OCI-LY1 (cell line): ENCODE data around the gene RSPH6A.

Experiments used
- H2AFZ ChIP-seq: fragments of 200-600 bp; sonication (generic), shearing (Covaris generic); 2 replicates; pipeline ENCODE4 v1.6.0; 2014; ENCODE audit warnings: antibody characterized with exemption, mild to moderate bottlenecking, low read length
- H3F3A ChIP-seq: fragments of 200-600 bp; sonication (generic), shearing (Covaris generic); 2 replicates; pipeline ENCODE4 v1.6.0; 2014; ENCODE audit warnings: mild to moderate bottlenecking, antibody characterized with exemption, low read length, moderate library complexity; ENCODE audit not compliant: insufficient read depth
- H3K27ac ChIP-seq: fragments of 200-600 bp; sonication (generic); 2 replicates; pipeline ENCODE4 v1.5.1; 2014; ENCODE audit warnings: low read length, mixed run types, mild to moderate bottlenecking, low read depth; ENCODE audit not compliant: poor library complexity, severe bottlenecking
- H3K27me3 ChIP-seq: fragments of 200-600 bp; sonication (generic); 2 replicates; pipeline ENCODE4 v1.6.0; 2014; ENCODE audit warnings: antibody characterized with exemption, mild to moderate bottlenecking, low read length, moderate library complexity; ENCODE audit not compliant: insufficient read depth
- H3K36me3 ChIP-seq: fragments of 200-600 bp; sonication (generic); 2 replicates; pipeline ENCODE4 v1.6.1; 2014; ENCODE audit warnings: mild to moderate bottlenecking, antibody characterized with exemption, low read length, moderate library complexity, mixed read lengths; ENCODE audit not compliant: insufficient read depth
- H3K4me1 ChIP-seq: fragments of 200-600 bp; sonication (generic); 2 replicates; pipeline ENCODE4 v1.5.1; 2014; ENCODE audit warnings: mild to moderate bottlenecking, low read length, moderate library complexity; ENCODE audit not compliant: insufficient read depth, severe bottlenecking
- H3K4me2 ChIP-seq: fragments of 200-600 bp; sonication (generic), shearing (Covaris generic); 2 replicates; pipeline ENCODE4 v1.6.1; 2014; ENCODE audit warnings: low read length
- H3K4me3 ChIP-seq: fragments of 200-600 bp; sonication (generic); 2 replicates; pipeline ENCODE4 v1.5.1; 2014; ENCODE audit warnings: low read length, low read depth, mild to moderate bottlenecking, mixed read lengths; ENCODE audit not compliant: poor library complexity, severe bottlenecking
- H3K79me2 ChIP-seq: fragments of 200-600 bp; shearing (Covaris generic); 2 replicates; pipeline ENCODE4 v1.6.1; 2016; ENCODE audit warnings: mixed run types, low read length, mixed read lengths; ENCODE audit not compliant: insufficient read depth
- H3K9ac ChIP-seq: fragments of 200-600 bp; sonication (generic), shearing (Covaris generic); 2 replicates; pipeline ENCODE4 v1.6.1; 2014; ENCODE audit warnings: mild to moderate bottlenecking, low read length, mixed read lengths
- H3K9me2 ChIP-seq: fragments of 200-600 bp; sonication (generic), shearing (Covaris generic); 2 replicates; pipeline ENCODE4 v1.6.1; 2014; ENCODE audit warnings: low read depth, mild to moderate bottlenecking, low read length, mixed read lengths
- H3K9me3 ChIP-seq: fragments of 200-600 bp; shearing (Covaris generic); 2 replicates; pipeline ENCODE4 v1.6.1; 2014; ENCODE audit warnings: low read length, mixed read lengths
- H4K20me1 ChIP-seq: fragments of 200-600 bp; sonication (generic), shearing (Covaris generic); 2 replicates; pipeline ENCODE4 v1.6.0; 2016; ENCODE audit warnings: mild to moderate bottlenecking, low read length; ENCODE audit not compliant: insufficient read depth
- EZH2 ChIP-seq: fragments of 200-600 bp; sonication (generic), shearing (Covaris generic); IDR thresholded peaks from 2 replicates; pipeline ENCODE4 v1.8.0; 2017; ENCODE audit warnings: borderline replicate concordance, mixed run types, mild to moderate bottlenecking, antibody characterized with exemption, low read length, moderate library complexity, mixed read lengths
- TF ChIP-seq, protein P1 (sequence below): fragments of 200-600 bp; sonication (generic), shearing (Covaris generic); IDR thresholded peaks from 2 replicates; pipeline ENCODE4 v1.5.1; 2017; ENCODE audit warnings: mild to moderate bottlenecking, antibody characterized with exemption, low read length, moderate library complexity, mixed read lengths

Gene RSPH6A

DNA sequence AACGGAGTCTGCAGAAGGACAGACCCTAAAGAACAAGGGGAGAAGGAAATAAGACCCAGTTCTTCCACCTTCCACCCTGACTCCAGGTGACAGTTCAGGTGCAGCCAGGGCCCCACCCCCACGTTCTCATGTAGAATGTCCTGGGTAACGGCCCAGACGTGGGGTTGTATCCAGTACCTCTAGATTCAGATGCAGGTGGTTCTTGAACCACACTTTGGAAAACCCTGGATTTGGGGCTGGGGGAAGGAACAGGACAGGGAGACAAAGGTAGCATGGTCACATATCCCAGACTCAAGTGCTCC is 35.0 kb downstream of the RSPH6A start:
- Histone ChIP-seq H3K4me2 (no peak overlapping the region), H3K9me3 (no peaks in the 10 kb centered on the region), H2AFZ (no peak overlapping the region), H3K79me2 (no peaks in the 10 kb centered on the region), H3K4me1 (peaks cover 10% of the 10 kb centered on the region), H3K9me2 (no peaks in the 10 kb centered on the region), H3K9ac (no peak overlapping the region), H4K20me1 (no peaks in the 10 kb centered on the region), H3K27ac (no peak overlapping the region), H3K4me3 (no peak overlapping the region), H3F3A (no peaks in the 10 kb centered on the region), H3K27me3 (no peaks in the 10 kb centered on the region), H3K36me3 (0 out of 2 replicates have a peak, but pooled peaks cover 4% of the 10 kb centered on the region)
- TF ChIP-seq, protein P1, sequence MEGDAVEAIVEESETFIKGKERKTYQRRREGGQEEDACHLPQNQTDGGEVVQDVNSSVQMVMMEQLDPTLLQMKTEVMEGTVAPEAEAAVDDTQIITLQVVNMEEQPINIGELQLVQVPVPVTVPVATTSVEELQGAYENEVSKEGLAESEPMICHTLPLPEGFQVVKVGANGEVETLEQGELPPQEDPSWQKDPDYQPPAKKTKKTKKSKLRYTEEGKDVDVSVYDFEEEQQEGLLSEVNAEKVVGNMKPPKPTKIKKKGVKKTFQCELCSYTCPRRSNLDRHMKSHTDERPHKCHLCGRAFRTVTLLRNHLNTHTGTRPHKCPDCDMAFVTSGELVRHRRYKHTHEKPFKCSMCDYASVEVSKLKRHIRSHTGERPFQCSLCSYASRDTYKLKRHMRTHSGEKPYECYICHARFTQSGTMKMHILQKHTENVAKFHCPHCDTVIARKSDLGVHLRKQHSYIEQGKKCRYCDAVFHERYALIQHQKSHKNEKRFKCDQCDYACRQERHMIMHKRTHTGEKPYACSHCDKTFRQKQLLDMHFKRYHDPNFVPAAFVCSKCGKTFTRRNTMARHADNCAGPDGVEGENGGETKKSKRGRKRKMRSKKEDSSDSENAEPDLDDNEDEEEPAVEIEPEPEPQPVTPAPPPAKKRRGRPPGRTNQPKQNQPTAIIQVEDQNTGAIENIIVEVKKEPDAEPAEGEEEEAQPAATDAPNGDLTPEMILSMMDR, result no peak
- no peak for TF ChIP-seq EZH2

DNA sequence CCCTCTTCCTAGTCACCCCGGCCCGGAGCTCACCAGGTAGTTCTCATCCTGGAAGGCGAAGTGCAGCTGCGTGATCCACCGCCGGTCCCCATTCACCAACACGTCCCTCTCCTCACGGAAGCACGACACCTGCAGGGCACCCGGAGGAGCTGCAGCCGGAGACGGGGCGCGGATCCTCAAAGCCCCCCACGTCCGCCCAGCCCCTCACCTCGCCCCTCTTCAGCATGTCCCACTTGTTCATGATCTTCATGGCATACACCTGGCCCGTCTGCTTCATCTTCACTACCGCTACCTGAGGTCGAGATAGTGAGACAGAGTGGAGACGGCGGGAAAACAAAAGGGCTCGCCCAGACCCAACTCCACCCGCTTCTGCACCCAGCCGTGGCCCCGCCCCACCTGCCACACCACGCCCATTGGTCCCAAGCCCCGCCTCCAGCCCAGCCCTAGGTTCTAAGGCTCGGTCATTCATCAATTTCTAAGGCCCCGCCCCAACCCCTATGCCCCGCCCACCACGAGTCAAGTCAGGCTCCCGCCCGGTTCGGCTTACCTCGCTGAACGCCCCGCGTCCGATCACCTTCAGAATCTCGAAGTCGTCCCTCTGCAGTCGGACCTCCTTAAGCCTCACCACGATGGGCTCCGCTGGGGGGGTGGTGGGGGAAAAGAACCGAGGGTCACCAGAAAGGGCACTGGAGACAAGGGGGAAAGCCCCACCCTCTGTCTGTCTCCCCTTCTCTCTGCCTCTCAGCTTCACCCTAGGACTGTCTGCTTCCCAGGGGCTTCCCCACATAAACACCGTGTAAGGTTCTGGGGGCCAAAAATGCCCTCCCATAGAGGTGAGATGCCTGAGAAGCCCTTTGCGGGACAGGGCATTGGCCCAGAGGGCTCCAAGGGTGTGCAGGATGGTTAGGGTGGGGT is 35.6 kb downstream of the RSPH6A start:
- Histone ChIP-seq H3K36me3 (0 out of 2 replicates have a peak, but pooled peaks cover 4% of the 10 kb centered on the region), H3K4me2 (peak overlapping the region; percentile 66), H3K27ac (no peak overlapping the region), H3K9me3 (no peaks in the 10 kb centered on the region), H3K4me1 (peaks cover 10% of the 10 kb centered on the region), H2AFZ (no peak overlapping the region), H3K4me3 (peak overlapping the region; percentile 48), H3K9ac (peak overlapping the region; percentile 40; the same call in 1 of the 2 replicates), H4K20me1 (no peaks in the 10 kb centered on the region), H3K79me2 (no peaks in the 10 kb centered on the region), H3K9me2 (no peaks in the 10 kb centered on the region), H3F3A (no peaks in the 10 kb centered on the region), H3K27me3 (no peaks in the 10 kb centered on the region)
- TF ChIP-seq, protein P1, result peak; percentile 93
- no peak for TF ChIP-seq EZH2

DNA sequence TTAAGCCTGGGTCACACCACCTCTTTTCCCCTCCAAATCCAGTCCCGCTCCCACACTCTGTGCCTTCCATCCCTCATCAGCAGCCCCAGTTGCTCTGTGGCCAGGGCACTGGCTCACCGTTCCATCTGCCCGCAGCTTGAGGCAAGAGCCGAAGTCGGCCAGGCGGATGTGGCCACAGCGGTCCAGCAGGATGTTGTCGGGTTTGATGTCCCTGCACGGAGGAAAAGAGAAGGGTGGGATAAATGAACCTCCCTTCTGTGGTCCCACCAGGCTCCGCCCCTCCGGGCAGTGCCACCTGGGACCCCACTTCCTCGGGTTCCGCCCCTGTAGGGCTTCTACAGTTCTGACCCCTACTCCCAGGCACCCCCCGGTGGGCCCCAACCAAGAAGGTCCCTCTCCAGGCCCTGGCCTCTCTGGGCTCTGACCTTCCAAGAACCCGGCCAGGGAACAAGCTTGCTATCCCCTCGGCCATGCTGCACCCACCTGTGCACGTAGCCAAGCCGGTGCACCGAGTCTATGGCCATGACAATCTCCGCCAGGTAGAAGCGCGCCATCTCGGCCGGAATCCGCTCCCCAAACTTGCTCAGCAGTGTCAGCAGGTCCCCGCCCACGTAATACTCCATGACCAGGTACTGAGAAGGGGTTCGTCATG is 37.0 kb downstream of the RSPH6A start:
- H3K9ac ChIP-seq, result no peak overlapping the region
- TF ChIP-seq, protein P1, result no peak
- no peak for TF ChIP-seq EZH2
- H2AFZ ChIP-seq, result no peak overlapping the region
- H3K79me2 ChIP-seq, result no peaks in the 10 kb centered on the region
- no peaks in the 10 kb centered on the region for H3K27me3 ChIP-seq
- no peaks in the 10 kb centered on the region for H3K9me3 ChIP-seq
- H3F3A ChIP-seq, result no peaks in the 10 kb centered on the region
- H3K4me2 ChIP-seq, result no peak overlapping the region
- no peaks in the 10 kb centered on the region for H3K9me2 ChIP-seq
- H3K27ac ChIP-seq, result no peak overlapping the region
- H3K4me1 ChIP-seq, result peaks cover 17% of the 10 kb centered on the region
- no peak overlapping the region for H3K4me3 ChIP-seq
- H3K36me3 ChIP-seq, result 0 out of 2 replicates have a peak, but pooled peaks cover 4% of the 10 kb centered on the region
- H4K20me1 ChIP-seq, result no peaks in the 10 kb centered on the region
